SK-N-SH (cell line): ENCODE data around the gene CREB3. TPM values are rescaled to one million over a fixed set of nuclear protein-coding genes. Genes with fewer than 3 reads are reported as not detected.
A peak's percentile ranks its signal among the peaks of the same experiment; 100 is the strongest.

Source experiments
- CTCF ChIA-PET: fragments of 300-600, 350-600 bp; formaldehyde crosslinking; extraction: SDS; loops from one replicate; lab custom pipeline; 2021; lab: Yijun Ruan, JAX
- POLR2A ChIA-PET: fragments of 350-600 bp; sonication (Branson Sonifier 250); formaldehyde crosslinking; extraction: SDS; loops from one replicate; lab custom pipeline; 2020; ENCODE audit warnings: antibody characterized with exemption, inconsistent platforms; lab: Yijun Ruan, JAX
- DNase-seq: peaks from one replicate; pipeline ENCODE4 v3.0.0; 2012
- H2AFZ ChIP-seq: fragments of 200-600 bp; sonication (generic); 2 replicates; pipeline ENCODE4 v1.8.1; 2016; ENCODE audit warnings: antibody characterized with exemption, mild to moderate bottlenecking, low read depth
- H3F3A ChIP-seq: fragments of 200-600 bp; sonication (generic); replicated peaks from 2 replicates; pipeline ENCODE3; 2016; ENCODE audit warnings: antibody characterized with exemption, mild to moderate bottlenecking; ENCODE audit not compliant: insufficient read depth
- H3K27ac ChIP-seq, 2 experiments: fragments of 200-500 bp in 1 of 2; fragments of 200-600 bp in 1 of 2; sonication (Bioruptor generic) in 1 of 2; sonication (generic), shearing (Covaris generic) in 1 of 2; 2 replicates each; pipeline versions ENCODE4 v1.5.1 to v1.6.1; 2014 to 2016; ENCODE audit warnings: low read depth in 2 of 2, inconsistent platforms in 1 of 2, low read length in 1 of 2, mild to moderate bottlenecking in 1 of 2, mixed read lengths in 1 of 2
- H3K27me3 ChIP-seq: fragments of 200-600 bp; sonication (generic), shearing (Covaris generic); 2 replicates; pipeline ENCODE4 v1.6.1; 2016; ENCODE audit warnings: mixed run types; ENCODE audit not compliant: insufficient read depth
- H3K36me3 ChIP-seq, 2 experiments: fragments of 200-500 bp in 1 of 2; fragments of 200-600 bp in 1 of 2; sonication (Bioruptor generic) in 1 of 2; sonication (generic) in 1 of 2; replicated peaks in 1 of 2; 2 replicates each; pipeline versions ENCODE3 to v1.5.1; 2014 to 2016; ENCODE audit warnings: low read length in 1 of 2, mild to moderate bottlenecking in 1 of 2; ENCODE audit not compliant: insufficient read depth in 2 of 2, control insufficient read depth in 1 of 2
- H3K4me1 ChIP-seq, 2 experiments: fragments of 200-500 bp in 1 of 2; fragments of 200-600 bp in 1 of 2; sonication (Bioruptor generic) in 1 of 2; sonication (generic), shearing (Covaris generic) in 1 of 2; 2 replicates each; pipeline versions ENCODE4 v1.5.1 to v1.6.1; 2014 to 2016; ENCODE audit warnings: low read depth in 1 of 2, low read length in 1 of 2, mixed run types in 1 of 2; ENCODE audit not compliant: insufficient read depth in 2 of 2, control insufficient read depth in 1 of 2
- H3K4me2 ChIP-seq: fragments of 200-600 bp; sonication (generic), shearing (Covaris generic); 2 replicates; pipeline ENCODE4 v1.6.1; 2017; ENCODE audit warnings: mixed run types
- H3K4me3 ChIP-seq, 2 experiments: fragments of 200-500 bp in 1 of 2; fragments of 200-600 bp in 1 of 2; sonication (Bioruptor generic) in 1 of 2; sonication (generic), shearing (Covaris generic) in 1 of 2; 2 replicates each; pipeline versions ENCODE4 v1.5.1 to v1.8.1; 2014 to 2016; ENCODE audit warnings: low read depth in 2 of 2, inconsistent platforms in 1 of 2, low read length in 1 of 2, mild to moderate bottlenecking in 1 of 2, mixed read lengths in 1 of 2, moderate library complexity in 1 of 2
- H3K79me2 ChIP-seq: fragments of 200-600 bp; sonication (generic); 2 replicates; pipeline ENCODE4 v1.8.1; 2017; ENCODE audit warnings: mild to moderate bottlenecking; ENCODE audit not compliant: insufficient read depth
- H3K9ac ChIP-seq: fragments of 200-600 bp; sonication (generic); 2 replicates; pipeline ENCODE4 v1.6.1; 2017; ENCODE audit warnings: mixed run types
- H3K9me2 ChIP-seq: fragments of 200-600 bp; sonication (generic); 2 replicates; pipeline ENCODE4 v1.6.1; 2017; ENCODE audit warnings: mixed run types
- H3K9me3 ChIP-seq: fragments of 200-600 bp; sonication (generic); 2 replicates; pipeline ENCODE4 v1.6.1; 2017; ENCODE audit warnings: mixed run types, mild to moderate bottlenecking, moderate library complexity
- H4K20me1 ChIP-seq: fragments of 200-600 bp; sonication (generic); 2 replicates; pipeline ENCODE4 v1.6.1; 2017; ENCODE audit warnings: mild to moderate bottlenecking, mixed run types; ENCODE audit not compliant: insufficient read depth
- ELF1 ChIP-seq: IDR thresholded peaks from 2 replicates; pipeline ENCODE4 v1.4.0; 2012
- FOXJ3 ChIP-seq: sonication (generic); formaldehyde crosslinking; IDR thresholded peaks from 2 replicates; pipeline ENCODE4 v1.5.1; 2020; ENCODE audit warnings: mild to moderate bottlenecking, missing genetic modification reagents
- GATA2 ChIP-seq: sonication (generic); formaldehyde crosslinking; IDR thresholded peaks from 2 replicates; pipeline ENCODE4 v1.5.0; 2020; ENCODE audit warnings: mild to moderate bottlenecking, missing genetic modification reagents
- NFIC ChIP-seq: IDR thresholded peaks from 2 replicates; pipeline ENCODE4 v1.4.0; 2012; ENCODE audit warnings: borderline replicate concordance
- NRF1 ChIP-seq: IDR thresholded peaks from 2 replicates; pipeline ENCODE4 v1.6.1; 2012; ENCODE audit warnings: low read depth, mild to moderate bottlenecking, low read length
- RAD21 ChIP-seq: IDR thresholded peaks from 2 replicates; pipeline ENCODE4 v1.6.1; 2012; ENCODE audit warnings: mild to moderate bottlenecking, low read length
- RFX5 ChIP-seq: IDR thresholded peaks from 2 replicates; pipeline ENCODE4 v1.6.1; 2012; ENCODE audit warnings: mild to moderate bottlenecking, improper control_type of control experiment, low read length
- SMC3 ChIP-seq: IDR thresholded peaks from 2 replicates; pipeline ENCODE4 v1.6.1; 2012; ENCODE audit warnings: low read depth, low read length, improper control_type of control experiment
- WGBS: methylation state at CpG from one replicate; pipeline ENCODE4 v1.1.6; 2017; ENCODE audit warnings: low lambda C conversion rate; 5-methylcytosine and 5-hydroxymethylcytosine counted together
- polyA plus RNA-seq, 3 experiments: library from polyadenylated mRNA; depleted of rRNA; stranded (reverse); fragments of >200 nt; gene quantifications; 2 replicates each; pipeline ENCODE4 v1.2.3, GENCODE V29; 2012
- TF ChIP-seq, protein P1 (sequence below): fragments of 200-600 bp; sonication (generic); IDR thresholded peaks from 2 replicates; pipeline ENCODE4 v1.6.1; 2017; ENCODE audit warnings: antibody characterized with exemption, mild to moderate bottlenecking, moderate library complexity
- TF ChIP-seq, protein P2 (sequence below): IDR thresholded peaks from 2 replicates; pipeline ENCODE4 v1.4.0; 2012; ENCODE audit warnings: low read depth

CREB3 gene
- polyA plus RNA-seq, 1 of the 3 experiments (the other 2 are of a cell fraction), result 38.6 TPM

DNA sequence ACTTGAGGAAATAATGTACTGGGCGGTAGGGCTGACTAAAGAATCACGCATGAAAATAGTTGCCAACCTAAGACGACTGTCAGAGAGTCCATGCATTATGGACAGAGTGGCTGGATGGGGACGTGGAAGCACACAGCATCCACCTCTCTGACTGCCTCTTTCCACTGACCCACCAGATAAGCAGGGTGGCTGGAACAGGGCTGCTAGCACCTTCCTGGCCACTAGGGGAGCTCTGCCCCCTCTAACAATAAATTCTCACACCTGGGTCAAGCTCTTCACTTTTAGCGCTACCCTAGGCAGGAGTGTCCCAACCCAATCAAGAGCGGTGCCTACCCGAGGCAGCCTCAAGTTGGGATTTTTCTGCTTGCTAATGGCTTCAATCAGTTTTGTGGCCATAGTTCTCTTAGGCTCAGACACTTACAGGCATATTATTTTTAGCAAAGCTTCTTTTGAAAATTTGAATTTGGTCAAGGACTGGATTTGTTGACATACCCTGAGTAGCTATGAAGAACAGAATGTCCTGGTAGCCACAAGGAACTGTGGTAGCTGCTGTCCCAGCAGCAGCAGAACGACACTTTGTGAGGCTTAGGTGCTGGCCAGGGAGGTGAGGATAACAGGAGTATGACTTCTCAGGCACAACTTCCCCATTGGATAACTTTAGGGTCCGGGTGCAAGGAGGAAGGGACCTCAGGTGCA, 35.8 kb upstream of the CREB3 start:
- Histone ChIP-seq H3K36me3 (peaks cover 35 to 53% of the 10 kb centered on the region in 2 experiments), H3K79me2 (no peaks in the 10 kb centered on the region), H4K20me1 (no peaks in the 10 kb centered on the region), H3K9me2 (no peaks in the 10 kb centered on the region), H3K27me3 (no peaks in the 10 kb centered on the region), H3K27ac (peak overlapping the region in 1 of 2 experiments; percentile 77; a peak in 1 of 4 replicates), H3K4me2 (no peak overlapping the region), H3K9me3 (no peaks in the 10 kb centered on the region), H3K4me1 (0 out of 4 replicates have a peak, but pooled peaks cover 0 to 1% of the 10 kb centered on the region in 2 experiments), H2AFZ (no peak overlapping the region), H3K4me3 (no peak overlapping the region; a peak in 1 of 4 replicates), H3F3A (peaks cover 61% of the 10 kb centered on the region), H3K9ac (no peak overlapping the region)
- WGBS, result 29% methylated on average over 8 of the region's 9 CpGs
- DNase-seq, result peak; percentile 85
- ChIA-PET CTCF (interaction anchor here (0.9 to 8.3 kb wide), 33 partner anchors 9 to 1032 kb away, joined by 3 to 183 read pairs (median 8); partner anchors contain the start of genes ARHGEF39, CCDC107, CREB3 and GBA2), POLR2A (interaction anchor here (0.7 to 1.2 kb wide), 5 partner anchors 9 to 36 kb away, joined by 3 to 4 read pairs (median 4); partner anchors contain the start of genes CREB3 and TLN1)
- TF ChIP-seq SMC3 (peak; percentile 47; the same call in 1 of the 2 replicates), ELF1 (no peak), RAD21 (peak; percentile 55)
- TF ChIP-seq, protein P1, sequence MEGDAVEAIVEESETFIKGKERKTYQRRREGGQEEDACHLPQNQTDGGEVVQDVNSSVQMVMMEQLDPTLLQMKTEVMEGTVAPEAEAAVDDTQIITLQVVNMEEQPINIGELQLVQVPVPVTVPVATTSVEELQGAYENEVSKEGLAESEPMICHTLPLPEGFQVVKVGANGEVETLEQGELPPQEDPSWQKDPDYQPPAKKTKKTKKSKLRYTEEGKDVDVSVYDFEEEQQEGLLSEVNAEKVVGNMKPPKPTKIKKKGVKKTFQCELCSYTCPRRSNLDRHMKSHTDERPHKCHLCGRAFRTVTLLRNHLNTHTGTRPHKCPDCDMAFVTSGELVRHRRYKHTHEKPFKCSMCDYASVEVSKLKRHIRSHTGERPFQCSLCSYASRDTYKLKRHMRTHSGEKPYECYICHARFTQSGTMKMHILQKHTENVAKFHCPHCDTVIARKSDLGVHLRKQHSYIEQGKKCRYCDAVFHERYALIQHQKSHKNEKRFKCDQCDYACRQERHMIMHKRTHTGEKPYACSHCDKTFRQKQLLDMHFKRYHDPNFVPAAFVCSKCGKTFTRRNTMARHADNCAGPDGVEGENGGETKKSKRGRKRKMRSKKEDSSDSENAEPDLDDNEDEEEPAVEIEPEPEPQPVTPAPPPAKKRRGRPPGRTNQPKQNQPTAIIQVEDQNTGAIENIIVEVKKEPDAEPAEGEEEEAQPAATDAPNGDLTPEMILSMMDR, result peak; percentile 86
- TF ChIP-seq, protein P2, sequence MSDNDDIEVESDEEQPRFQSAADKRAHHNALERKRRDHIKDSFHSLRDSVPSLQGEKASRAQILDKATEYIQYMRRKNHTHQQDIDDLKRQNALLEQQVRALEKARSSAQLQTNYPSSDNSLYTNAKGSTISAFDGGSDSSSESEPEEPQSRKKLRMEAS, result no peak

DNA sequence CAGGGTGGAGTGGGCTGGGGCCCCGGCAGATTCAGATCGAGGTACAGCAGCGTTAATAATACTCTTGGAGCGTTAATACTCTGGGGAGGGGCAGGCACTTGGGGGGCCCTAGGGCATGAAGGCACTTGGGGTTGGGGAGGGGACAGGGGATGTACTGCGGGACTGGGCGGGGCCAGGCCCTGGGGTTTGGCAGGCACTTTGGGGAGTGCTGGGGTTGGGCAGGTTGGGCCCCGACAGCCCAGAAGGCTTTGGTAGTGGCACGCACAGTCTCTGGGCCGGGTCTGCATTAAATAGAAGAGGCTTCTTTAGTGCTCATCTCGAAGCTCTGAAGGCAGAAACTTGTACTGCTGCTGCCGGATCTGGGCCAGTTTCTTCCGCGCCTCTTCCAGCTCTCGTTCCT, 35.0 kb upstream of the CREB3 start:
- no peaks in the 10 kb centered on the region for H3K79me2 ChIP-seq
- TF ChIP-seq FOXJ3 (CRISPR knock-in tag) (no peak), ELF1 (no peak), RFX5 (no peak), NRF1 (no peak), GATA2 (CRISPR knock-in tag) (no peak), NFIC (no peak)
- H3K27ac ChIP-seq, result no peak overlapping the region
- ChIA-PET CTCF (interaction anchor here (1.0 to 8.3 kb wide), 13 partner anchors 10 to 366 kb away, joined by 3 to 183 read pairs (median 13); partner anchors contain the start of genes ARHGEF39, CCDC107, CREB3 and RMRP), POLR2A (interaction anchor here (0.8 to 1.1 kb wide), 2 partner anchors 8 to 11 kb away, joined by 3 to 4 read pairs; no protein-coding TSS in a partner anchor)
- H3K4me1 ChIP-seq, result no peaks in the 10 kb centered on the region
- peaks cover 52% of the 10 kb centered on the region for H3F3A ChIP-seq
- H3K4me2 ChIP-seq, result no peak overlapping the region
- H3K9me2 ChIP-seq, result no peaks in the 10 kb centered on the region
- H3K36me3 ChIP-seq, result peaks cover 42 to 59% of the 10 kb centered on the region in 2 experiments
- H3K9me3 ChIP-seq, result no peaks in the 10 kb centered on the region
- H4K20me1 ChIP-seq, result no peaks in the 10 kb centered on the region
- 93% methylated on average over 8 of the region's 14 CpGs for WGBS
- H3K4me3 ChIP-seq, result no peak overlapping the region
- H3K27me3 ChIP-seq, result no peaks in the 10 kb centered on the region
- H3K9ac ChIP-seq, result no peak overlapping the region
- H2AFZ ChIP-seq, result no peak overlapping the region
- no peak for DNase-seq
